Mucosa of gallbladder (tissue), 1 donor: ENCODE results near the gene FGFR3. TPM values are rescaled to one million over a fixed set of nuclear protein-coding genes. Genes with fewer than 3 reads are reported as not detected.

Source experiments
- total RNA-seq: library from RNA; stranded (reverse); gene quantifications from one replicate; pipeline ENCODE4 v1.2.1, GENCODE V29; 2021
- donor health status: DM: no; HTN: no; CAD: no.

Gene FGFR3
- total RNA-seq, 1 donor from 2014 or later: 104 TPM

Other genes with a start within 250 kb of the FGFR3 start
- gene FAM53A, start 109.0 kb upstream of the FGFR3 start, total RNA-seq: 1.6 TPM
- 26.4 TPM for gene SLBP, start 81.0 kb upstream of the FGFR3 start, total RNA-seq
- 60.5 TPM for gene TMEM129, start 72.0 kb upstream of the FGFR3 start, total RNA-seq
- gene TACC3, start 71.8 kb upstream of the FGFR3 start, total RNA-seq: 16.2 TPM
- gene LETM1, start 62.9 kb downstream of the FGFR3 start, total RNA-seq: 45.0 TPM
- gene NSD2, start 78.1 kb downstream of the FGFR3 start, total RNA-seq: 45.9 TPM
- gene NELFA, start 215.7 kb downstream of the FGFR3 start, total RNA-seq: 34.2 TPM